ENCODE results near the gene CARD11.

The CARD11 gene

GRCh38 chr7:3070908-3071307 is 27.2 kb upstream of the CARD11 start:
- no peak for ATAC-seq
- TF ChIP-seq ZC3H10 (CRISPR knock-in tag; IDR thresholded peaks at IDR 0.05), result no peak
- TF ChIP-seq ZFP30 (CRISPR knock-in tag; IDR thresholded peaks at IDR 0.05), result no peak
- no peak for TF ChIP-seq ZFP3 (CRISPR knock-in tag; IDR thresholded peaks at IDR 0.05)
- TF ChIP-seq ZNF8 (CRISPR knock-in tag; IDR thresholded peaks at IDR 0.05), result no peak
- no peak for TF ChIP-seq CSRNP3 (CRISPR knock-in tag; IDR thresholded peaks at IDR 0.05)
- TF ChIP-seq CSDC2 (CRISPR knock-in tag; IDR thresholded peaks at IDR 0.05), result no peak
- TF ChIP-seq OSR1 (CRISPR knock-in tag; IDR thresholded peaks at IDR 0.05), result no peak
- TF ChIP-seq, protein P1, sequence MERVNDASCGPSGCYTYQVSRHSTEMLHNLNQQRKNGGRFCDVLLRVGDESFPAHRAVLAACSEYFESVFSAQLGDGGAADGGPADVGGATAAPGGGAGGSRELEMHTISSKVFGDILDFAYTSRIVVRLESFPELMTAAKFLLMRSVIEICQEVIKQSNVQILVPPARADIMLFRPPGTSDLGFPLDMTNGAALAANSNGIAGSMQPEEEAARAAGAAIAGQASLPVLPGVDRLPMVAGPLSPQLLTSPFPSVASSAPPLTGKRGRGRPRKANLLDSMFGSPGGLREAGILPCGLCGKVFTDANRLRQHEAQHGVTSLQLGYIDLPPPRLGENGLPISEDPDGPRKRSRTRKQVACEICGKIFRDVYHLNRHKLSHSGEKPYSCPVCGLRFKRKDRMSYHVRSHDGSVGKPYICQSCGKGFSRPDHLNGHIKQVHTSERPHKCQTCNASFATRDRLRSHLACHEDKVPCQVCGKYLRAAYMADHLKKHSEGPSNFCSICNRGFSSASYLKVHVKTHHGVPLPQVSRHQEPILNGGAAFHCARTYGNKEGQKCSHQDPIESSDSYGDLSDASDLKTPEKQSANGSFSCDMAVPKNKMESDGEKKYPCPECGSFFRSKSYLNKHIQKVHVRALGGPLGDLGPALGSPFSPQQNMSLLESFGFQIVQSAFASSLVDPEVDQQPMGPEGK (CRISPR knock-in tag; IDR thresholded peaks at IDR 0.05; ENCODE audit: borderline replicate concordance), result no peak
- TF ChIP-seq ISL1 (CRISPR knock-in tag; IDR thresholded peaks at IDR 0.05), result no peak
- TF ChIP-seq ZNF70 (CRISPR knock-in tag; IDR thresholded peaks at IDR 0.05), result no peak
- no peak for TF ChIP-seq TCF4 (CRISPR knock-in tag; IDR thresholded peaks at IDR 0.05; ENCODE audit: borderline replicate concordance)
- no peak for TF ChIP-seq RARB (CRISPR knock-in tag; IDR thresholded peaks at IDR 0.05)
- TF ChIP-seq ARNTL (CRISPR knock-in tag; IDR thresholded peaks at IDR 0.05; ENCODE audit: borderline replicate concordance, low read depth), result no peak
- TF ChIP-seq PPARA (CRISPR knock-in tag; IDR thresholded peaks at IDR 0.05; ENCODE audit: borderline replicate concordance), result no peak
- no peak for TF ChIP-seq TOX (CRISPR knock-in tag; IDR thresholded peaks at IDR 0.05; ENCODE audit: borderline replicate concordance)

DNA sequence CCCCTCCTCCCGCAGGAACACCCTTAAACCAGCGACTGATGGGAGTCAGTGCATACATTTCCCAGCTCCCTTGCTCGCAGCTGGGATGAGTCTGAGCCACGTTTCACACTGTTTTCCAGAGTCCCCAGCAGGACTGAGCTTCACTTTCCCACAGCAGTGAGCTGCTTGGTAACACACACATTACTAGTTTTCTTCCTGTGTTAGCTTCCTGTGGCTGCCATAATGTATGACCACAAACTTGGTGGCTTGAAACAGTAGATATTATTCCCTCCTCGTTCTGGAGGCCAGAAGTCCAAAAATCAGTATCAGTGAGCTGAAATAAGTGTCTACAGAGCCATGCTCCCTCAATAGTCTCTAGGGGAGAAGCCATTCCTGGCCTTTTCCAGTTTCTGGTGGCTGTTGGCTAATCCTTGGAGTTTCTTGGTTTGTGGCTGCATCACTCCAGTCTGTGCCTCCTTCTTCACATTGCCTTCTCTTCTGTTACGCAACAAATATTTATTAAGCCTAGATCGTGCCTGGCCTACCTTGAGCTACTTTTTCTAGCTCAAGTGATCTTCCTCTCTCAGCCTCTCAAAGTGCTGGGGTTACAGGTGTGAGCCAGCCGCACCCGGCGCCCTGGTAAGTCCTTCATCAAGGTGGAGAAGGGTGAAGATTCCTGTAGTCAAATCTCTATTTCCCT is 26.2 kb upstream of the CARD11 start:
- TF ChIP-seq CSRNP3 (CRISPR knock-in tag; IDR thresholded peaks at IDR 0.05), result no peak
- TF ChIP-seq, protein P1 (CRISPR knock-in tag; IDR thresholded peaks at IDR 0.05; ENCODE audit: borderline replicate concordance), result no peak
- no peak for TF ChIP-seq ZC3H10 (CRISPR knock-in tag; IDR thresholded peaks at IDR 0.05)
- TF ChIP-seq, protein P2, sequence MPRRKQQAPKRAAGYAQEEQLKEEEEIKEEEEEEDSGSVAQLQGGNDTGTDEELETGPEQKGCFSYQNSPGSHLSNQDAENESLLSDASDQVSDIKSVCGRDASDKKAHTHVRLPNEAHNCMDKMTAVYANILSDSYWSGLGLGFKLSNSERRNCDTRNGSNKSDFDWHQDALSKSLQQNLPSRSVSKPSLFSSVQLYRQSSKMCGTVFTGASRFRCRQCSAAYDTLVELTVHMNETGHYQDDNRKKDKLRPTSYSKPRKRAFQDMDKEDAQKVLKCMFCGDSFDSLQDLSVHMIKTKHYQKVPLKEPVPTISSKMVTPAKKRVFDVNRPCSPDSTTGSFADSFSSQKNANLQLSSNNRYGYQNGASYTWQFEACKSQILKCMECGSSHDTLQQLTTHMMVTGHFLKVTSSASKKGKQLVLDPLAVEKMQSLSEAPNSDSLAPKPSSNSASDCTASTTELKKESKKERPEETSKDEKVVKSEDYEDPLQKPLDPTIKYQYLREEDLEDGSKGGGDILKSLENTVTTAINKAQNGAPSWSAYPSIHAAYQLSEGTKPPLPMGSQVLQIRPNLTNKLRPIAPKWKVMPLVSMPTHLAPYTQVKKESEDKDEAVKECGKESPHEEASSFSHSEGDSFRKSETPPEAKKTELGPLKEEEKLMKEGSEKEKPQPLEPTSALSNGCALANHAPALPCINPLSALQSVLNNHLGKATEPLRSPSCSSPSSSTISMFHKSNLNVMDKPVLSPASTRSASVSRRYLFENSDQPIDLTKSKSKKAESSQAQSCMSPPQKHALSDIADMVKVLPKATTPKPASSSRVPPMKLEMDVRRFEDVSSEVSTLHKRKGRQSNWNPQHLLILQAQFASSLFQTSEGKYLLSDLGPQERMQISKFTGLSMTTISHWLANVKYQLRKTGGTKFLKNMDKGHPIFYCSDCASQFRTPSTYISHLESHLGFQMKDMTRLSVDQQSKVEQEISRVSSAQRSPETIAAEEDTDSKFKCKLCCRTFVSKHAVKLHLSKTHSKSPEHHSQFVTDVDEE (CRISPR knock-in tag; IDR thresholded peaks at IDR 0.05), result no peak
- TF ChIP-seq ZNF565 (CRISPR knock-in tag; conservative IDR thresholded peaks at IDR 0.05; ENCODE audit: low read depth), result no peak
- TF ChIP-seq ZFP30 (CRISPR knock-in tag; IDR thresholded peaks at IDR 0.05), result no peak
- no peak for TF ChIP-seq CREB5 (CRISPR knock-in tag; IDR thresholded peaks at IDR 0.05; ENCODE audit: low read depth)
- TF ChIP-seq ZNF8 (CRISPR knock-in tag; IDR thresholded peaks at IDR 0.05), result no peak
- no peak for ATAC-seq

- no peak for ATAC-seq
- TF ChIP-seq OSR1 (CRISPR knock-in tag; IDR thresholded peaks at IDR 0.05) (no peak), ARNTL (CRISPR knock-in tag; IDR thresholded peaks at IDR 0.05; ENCODE audit: borderline replicate concordance, low read depth) (no peak), TCF4 (CRISPR knock-in tag; IDR thresholded peaks at IDR 0.05; ENCODE audit: borderline replicate concordance) (no peak), SNAI2 (CRISPR knock-in tag; IDR thresholded peaks at IDR 0.05) (no peak), ZFP30 (CRISPR knock-in tag; IDR thresholded peaks at IDR 0.05) (no peak), ZNF70 (CRISPR knock-in tag; IDR thresholded peaks at IDR 0.05) (no peak), BACH2 (CRISPR knock-in tag; IDR thresholded peaks at IDR 0.05; ENCODE audit: borderline replicate concordance) (no peak), PPARA (CRISPR knock-in tag; IDR thresholded peaks at IDR 0.05; ENCODE audit: borderline replicate concordance) (no peak), ZFP3 (CRISPR knock-in tag; IDR thresholded peaks at IDR 0.05) (no peak)
Measured at GRCh38 chr7:3068530-3068929, 24.9 kb upstream of the CARD11 start.

Data from SK-N-SH treated with all-trans-retinoic acid at 6 μM for 48 hours (cell line).